ENCODE data around the gene MAN1C1. TPM values are rescaled to one million over a fixed set of nuclear protein-coding genes. Genes with fewer than 3 reads are reported as not detected.
A peak's percentile ranks its signal among the peaks of the same experiment; 100 is the strongest.

MAN1C1 gene
- total and polyA plus RNA-seq, 8 donors: 4.3 to 33.9 (median 6.1) TPM

DNA sequence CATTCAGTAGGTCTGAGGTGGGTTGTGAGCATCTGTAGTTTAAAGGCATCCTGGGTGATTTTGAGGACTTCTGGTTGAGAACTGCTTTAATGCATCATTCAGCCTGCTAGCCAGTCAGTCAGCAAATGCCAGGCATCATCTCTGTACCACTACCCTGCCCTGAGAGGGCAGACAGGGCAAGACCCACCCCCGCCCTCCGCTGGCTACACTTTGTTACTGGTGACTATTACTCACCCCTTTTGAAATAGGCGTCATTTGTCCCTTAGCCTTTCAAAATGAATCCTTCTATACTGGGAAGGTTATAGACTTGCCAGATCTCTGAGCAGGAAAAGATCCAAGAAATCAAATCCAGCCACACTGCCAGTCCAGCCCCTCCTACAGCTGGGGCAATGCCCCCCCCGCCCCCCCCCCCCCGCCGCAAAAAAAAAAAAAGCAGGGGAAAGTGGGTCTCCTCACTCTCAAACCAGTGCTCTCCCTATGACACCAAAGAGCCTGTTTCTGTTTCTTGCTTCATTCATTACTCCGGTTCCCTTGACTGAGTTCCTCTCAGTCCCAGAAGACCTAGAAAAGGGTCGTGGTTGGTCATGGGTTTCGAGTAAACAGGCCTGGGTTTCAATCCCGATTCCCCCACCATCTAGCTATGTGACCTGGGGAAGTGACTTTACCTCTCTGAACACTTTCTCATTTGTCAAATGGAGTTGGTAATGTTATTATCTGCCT lies 187.8 kb downstream of the MAN1C1 start:
- H3K36me3 ChIP-seq: peaks cover 23 to 47% (median 39%) of the 10 kb centered on the region in 4 donors
- H3K4me3 ChIP-seq: no peak overlapping the region
- intact Hi-C loops (cut with DNase I; ENCODE audit: low total_unique reads): no loop called here
- no peak for DNase-seq
- peak overlapping the region in 4 of 5 donors; percentile 48 to 78 (median 54) for H3K27ac ChIP-seq
- TF ChIP-seq POLR2AphosphoS5 (IDR thresholded peaks at IDR 0.05) (no peak), POLR2A (IDR thresholded peaks at IDR 0.05) (no peak), CTCF (IDR thresholded peaks at IDR 0.05) (no peak), EP300 (IDR thresholded peaks at IDR 0.05) (no peak)
- no peaks in the 10 kb centered on the region for H3K9me3 ChIP-seq
- WGBS, 5 donors: 61 to 79% (median 74%) methylated on average over 10 of the region's 10 CpGs
- H3K27me3 ChIP-seq: no peaks in the 10 kb centered on the region
- peaks cover 33 to 91% (median 78%) of the 10 kb centered on the region in 4 donors for H3K4me1 ChIP-seq

DNA sequence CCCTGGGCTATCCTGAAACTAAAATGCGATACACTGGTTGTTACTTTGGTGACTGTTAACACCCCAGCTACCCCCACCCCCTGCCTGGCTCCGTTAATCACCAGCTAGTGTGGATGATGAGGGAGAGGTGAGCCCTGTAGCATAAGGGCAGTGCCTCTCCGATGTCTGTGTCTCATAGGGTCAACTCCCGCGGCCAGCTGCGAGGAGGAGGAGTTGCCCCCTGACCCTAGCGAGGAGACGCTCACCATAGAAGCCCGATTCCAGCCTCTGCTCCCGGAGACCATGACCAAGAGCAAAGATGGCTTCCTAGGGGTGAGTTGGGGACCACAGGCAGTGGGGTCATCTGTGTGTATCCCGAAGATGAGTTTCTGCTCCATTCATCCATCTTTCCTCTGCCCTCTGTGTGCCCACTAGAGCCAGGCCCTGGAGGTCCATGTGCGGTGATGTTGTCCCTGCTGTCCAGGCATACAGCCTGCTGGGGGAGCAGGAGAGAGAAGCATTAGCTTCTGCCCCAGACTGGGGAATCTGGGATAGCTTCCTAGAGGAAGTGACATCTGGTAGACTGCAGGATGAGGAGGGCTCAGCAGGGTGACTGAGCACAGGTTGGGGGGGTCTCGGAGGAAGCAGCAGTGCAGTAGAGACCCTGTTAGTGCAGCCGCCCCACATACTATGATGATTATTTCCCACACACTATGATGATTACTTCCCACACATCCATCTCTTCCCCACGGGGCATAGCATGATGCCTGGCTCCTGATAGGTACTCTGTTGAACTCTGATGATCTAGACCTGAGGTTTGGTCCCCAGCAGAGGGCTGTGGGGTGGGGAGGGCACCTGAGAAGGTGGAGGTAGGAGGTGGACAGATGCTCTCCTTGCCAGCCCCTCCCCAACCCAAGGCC lies 188.6 kb downstream of the MAN1C1 start:
- Histone ChIP-seq H3K27me3 (no peaks in the 10 kb centered on the region), H3K9me3 (no peaks in the 10 kb centered on the region), H3K27ac (peak overlapping the region in 4 of 5 donors; percentile 48 to 78 (median 54)), H3K4me1 (peaks cover 29 to 94% (median 76%) of the 10 kb centered on the region in 4 donors), H3K36me3 (peaks cover 28 to 55% (median 47%) of the 10 kb centered on the region in 4 donors), H3K4me3 (no peak overlapping the region)
- DNase-seq: no peak
- WGBS, 5 donors: 79 to 86% (median 84%) methylated on average over 11 to 15 of the region's 15 CpGs
- TF ChIP-seq EP300 (IDR thresholded peaks at IDR 0.05) (no peak), POLR2AphosphoS5 (IDR thresholded peaks at IDR 0.05) (no peak), CTCF (IDR thresholded peaks at IDR 0.05) (no peak), POLR2A (IDR thresholded peaks at IDR 0.05) (no peak)
- intact Hi-C loops (cut with DNase I; ENCODE audit: low total_unique reads): loop anchor here (5.0 kb wide), 1 partner anchor 193 kb away; no protein-coding TSS in a partner anchor

- no peak overlapping the region for H3K4me3 ChIP-seq
- no peaks in the 10 kb centered on the region for H3K9me3 ChIP-seq
- H3K27ac ChIP-seq: peak overlapping the region in 4 of 5 donors; percentile 48 to 78 (median 54)
- peaks cover 27 to 96% (median 75%) of the 10 kb centered on the region in 4 donors for H3K4me1 ChIP-seq
- intact Hi-C loops (cut with DNase I; ENCODE audit: low total_unique reads): loop anchor here (5.0 kb wide), 1 partner anchor 194 kb away; no protein-coding TSS in a partner anchor
- TF ChIP-seq EP300 (IDR thresholded peaks at IDR 0.05): no peak
- TF ChIP-seq POLR2A (IDR thresholded peaks at IDR 0.05): no peak
- no peak for TF ChIP-seq CTCF (IDR thresholded peaks at IDR 0.05)
- no peak for TF ChIP-seq POLR2AphosphoS5 (IDR thresholded peaks at IDR 0.05)
- peak in 1 of 2 donors; percentile 61 for DNase-seq
- peaks cover 28 to 60% (median 50%) of the 10 kb centered on the region in 4 donors for H3K36me3 ChIP-seq
- WGBS, 5 donors: 37 to 53% (median 47%) methylated on average over 2 to 3 of the region's 3 CpGs
- H3K27me3 ChIP-seq: no peaks in the 10 kb centered on the region
Measured at GRCh38 chr1:25805863-25806225, 189.3 kb downstream of the MAN1C1 start.

GRCh38 chr1:25806418-25806817 lies 189.8 kb downstream of the MAN1C1 start:
- DNase-seq: no peak
- Histone ChIP-seq H3K9me3 (no peaks in the 10 kb centered on the region), H3K4me3 (no peak overlapping the region), H3K4me1 (peaks cover 21 to 96% (median 73%) of the 10 kb centered on the region in 4 donors), H3K36me3 (peaks cover 28 to 62% (median 54%) of the 10 kb centered on the region in 4 donors), H3K27me3 (no peaks in the 10 kb centered on the region), H3K27ac (peak overlapping the region in 4 of 5 donors; percentile 47 to 78 (median 52))
- 64 to 90% (median 79%) methylated on average over 4 of the region's 4 CpGs for WGBS, 5 donors
- TF ChIP-seq CTCF (IDR thresholded peaks at IDR 0.05) (no peak), POLR2A (IDR thresholded peaks at IDR 0.05) (no peak), EP300 (IDR thresholded peaks at IDR 0.05) (no peak), POLR2AphosphoS5 (IDR thresholded peaks at IDR 0.05) (no peak)
- intact Hi-C loops (cut with DNase I; ENCODE audit: low total_unique reads): loop anchor here (5.0 kb wide), 1 partner anchor 194 kb away; no protein-coding TSS in a partner anchor
